Fibroblast of skin of right biceps (primary cell): ENCODE data around the gene RIPK1.
"Not testable (repeated sequence)": the region's sequence is repeated elsewhere in the genome, so short reads cannot be mapped to it uniquely, and the experiment has no call there.

Experiments
- DNase-seq: peaks from one replicate; pipeline ENCODE4 v3.0.0-alpha.2; 2013

Gene RIPK1

DNA sequence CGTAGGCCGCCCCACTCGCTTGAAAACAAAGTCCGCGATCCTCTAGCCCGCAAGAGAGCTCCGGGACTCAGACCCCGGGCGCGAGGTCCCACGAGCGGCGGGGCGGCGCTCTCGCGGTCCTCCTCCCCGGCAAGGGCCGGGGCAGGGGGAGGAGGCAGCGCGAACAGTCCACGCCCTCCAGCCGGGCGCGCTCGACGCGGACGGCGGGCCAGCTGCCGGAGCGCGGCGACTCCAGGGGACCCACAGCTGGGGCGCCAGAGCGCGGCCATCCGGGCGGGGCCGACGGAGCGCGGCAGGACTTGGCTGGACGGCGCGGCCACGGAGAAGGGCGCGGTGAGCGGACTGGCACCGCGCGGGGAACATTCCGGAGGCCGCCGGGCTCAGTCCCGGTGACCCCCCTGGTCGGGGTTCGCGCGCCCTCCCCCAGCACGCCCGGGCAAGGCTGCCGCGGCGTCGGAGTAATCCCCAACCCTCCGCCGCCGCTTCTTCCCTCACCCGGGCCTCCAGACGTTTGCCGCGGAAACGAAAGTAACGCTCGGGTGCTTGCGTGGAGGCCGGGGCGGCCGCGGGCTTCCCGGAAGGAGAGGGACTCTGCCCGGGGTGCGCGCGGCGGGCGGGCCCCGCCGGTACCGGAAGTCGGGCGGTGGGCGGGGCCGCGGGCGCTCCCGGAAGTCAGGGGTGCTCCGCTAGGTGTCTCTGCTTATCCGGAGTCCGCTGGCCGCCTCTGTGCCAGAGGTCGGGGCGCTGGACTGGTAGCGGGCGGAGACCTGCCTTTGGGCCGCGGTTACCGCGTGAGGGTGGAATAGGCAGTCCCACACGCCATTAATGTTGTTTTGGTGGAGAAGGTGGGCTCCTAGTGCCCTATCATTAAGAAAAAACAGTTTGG, at the start of gene RIPK1:
Gene RIPK1, plus strand, starts transcription at position 166 of the 886 bp plus-strand sequence. CDS start 8,330 bp downstream, outside the sequence.
- DNase-seq = peak; percentile 90

DNA sequence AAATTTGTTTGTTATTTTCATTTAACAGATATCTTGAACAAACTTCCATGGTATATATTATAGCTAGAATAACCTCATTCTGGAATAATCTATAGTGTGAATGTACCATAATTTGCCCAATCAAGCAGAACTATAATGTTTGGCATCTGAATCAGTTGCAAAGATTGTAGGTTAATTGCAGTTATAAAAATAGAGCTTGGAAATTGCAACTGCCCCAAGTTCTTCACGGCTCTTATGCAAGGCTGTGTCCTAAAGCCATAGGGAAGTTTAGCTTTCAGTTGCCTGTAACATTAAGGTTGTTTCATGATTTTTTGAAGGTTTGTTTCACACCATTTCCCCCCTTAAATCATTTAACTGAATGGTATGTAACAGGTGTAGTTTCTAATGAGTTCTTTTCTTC, 49.2 kb upstream of the RIPK1 start:
- no peak for DNase-seq

DNA sequence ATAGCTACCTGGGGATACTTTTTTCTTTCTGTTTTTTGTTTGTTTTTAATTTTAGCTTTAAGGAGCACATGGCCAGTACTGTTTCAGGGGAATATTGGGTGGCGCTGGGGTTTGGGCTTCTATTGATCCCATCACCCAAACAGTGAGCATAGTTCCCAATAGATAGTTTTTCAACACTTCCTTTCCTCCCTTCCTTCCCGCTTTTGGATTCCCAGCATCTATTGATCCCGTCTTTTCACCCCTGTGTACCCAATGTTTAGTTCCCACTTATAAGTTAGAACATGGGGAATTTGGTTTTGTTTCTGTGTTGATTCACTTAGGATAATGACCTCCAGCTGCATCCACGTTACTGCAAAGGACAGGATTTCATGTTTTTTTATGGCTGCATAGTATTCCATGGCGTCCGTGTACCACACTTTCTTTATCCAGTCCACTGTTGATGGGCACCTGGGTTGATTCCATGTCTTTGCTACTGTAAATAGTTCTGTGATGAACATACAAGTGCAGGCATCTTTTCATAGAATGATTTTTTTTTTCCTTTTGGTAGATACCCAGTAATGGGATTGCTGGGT, 48.5 kb upstream of the RIPK1 start:
- no peak for DNase-seq

DNA sequence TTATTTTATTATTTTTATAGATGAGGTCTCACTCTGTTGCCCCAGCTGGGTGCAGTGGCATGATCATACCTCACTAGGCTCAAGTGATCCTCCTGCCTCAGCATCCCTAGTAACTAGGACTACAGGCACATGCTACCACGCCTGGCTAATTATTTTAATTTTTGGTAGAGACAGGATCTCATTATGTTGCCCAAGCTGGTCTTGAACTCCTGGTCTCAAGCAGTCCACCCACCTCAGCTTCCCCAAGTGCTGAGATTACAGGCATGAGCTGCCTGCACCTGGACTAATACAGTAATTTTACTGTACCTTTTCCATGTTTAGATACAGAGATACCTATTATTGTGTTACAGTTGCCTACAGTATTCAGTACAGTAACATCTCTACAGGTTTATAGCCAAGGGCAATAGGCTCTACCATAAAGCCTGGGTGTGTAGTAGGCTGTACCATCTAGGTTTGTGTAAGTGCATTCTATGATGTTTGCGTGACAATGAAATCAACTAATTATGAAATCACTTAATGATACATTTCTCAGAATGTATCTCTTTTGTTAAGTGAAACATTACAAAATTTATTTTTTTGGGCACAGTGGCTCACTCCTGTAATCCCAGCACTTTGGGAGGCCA, 47.2 kb upstream of the RIPK1 start:
- DNase-seq = not testable (repeated sequence)

DNA sequence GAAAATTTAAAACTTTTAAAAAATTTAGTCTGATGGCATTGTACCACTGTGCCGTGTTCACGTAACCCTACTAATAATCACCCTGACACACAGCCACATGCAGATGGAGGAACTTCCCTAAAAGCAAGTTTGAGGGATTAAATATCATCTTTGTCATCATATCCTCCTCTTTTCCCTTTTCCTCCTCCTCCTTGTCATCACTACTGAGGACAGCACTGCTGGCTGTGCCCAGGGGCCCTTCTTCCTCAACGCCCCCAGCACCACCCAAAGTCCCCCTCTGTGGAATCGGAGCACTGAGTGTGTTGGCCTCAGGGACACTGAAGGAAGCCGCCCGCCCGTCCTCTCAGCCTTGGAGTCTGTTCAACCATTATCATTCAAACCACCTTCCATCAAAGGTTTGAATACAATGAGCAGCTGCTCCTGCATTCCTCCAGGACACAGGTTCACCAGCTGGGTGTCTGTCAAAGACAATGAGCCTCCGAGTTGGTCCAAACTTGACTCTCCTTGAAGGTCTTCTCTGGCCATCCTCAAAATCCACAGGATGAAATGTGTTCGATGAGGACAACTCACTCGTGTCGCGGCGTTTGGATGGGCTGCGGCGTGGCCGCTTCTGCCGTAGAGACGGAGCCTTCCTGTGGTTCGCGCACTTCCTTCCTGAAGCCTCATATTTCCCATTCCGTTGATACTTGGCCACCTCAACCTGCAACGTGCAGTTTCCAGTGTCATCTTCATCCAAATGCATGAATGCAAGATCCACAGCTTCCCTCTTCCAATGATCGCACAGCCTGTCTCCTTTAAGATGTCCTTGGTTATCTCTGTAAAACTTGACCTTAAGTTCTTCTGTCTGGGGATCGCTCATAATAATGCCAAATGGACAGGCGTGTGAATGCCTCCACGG, 45.3 kb upstream of the RIPK1 start:
- peak; percentile 6 for DNase-seq

DNA sequence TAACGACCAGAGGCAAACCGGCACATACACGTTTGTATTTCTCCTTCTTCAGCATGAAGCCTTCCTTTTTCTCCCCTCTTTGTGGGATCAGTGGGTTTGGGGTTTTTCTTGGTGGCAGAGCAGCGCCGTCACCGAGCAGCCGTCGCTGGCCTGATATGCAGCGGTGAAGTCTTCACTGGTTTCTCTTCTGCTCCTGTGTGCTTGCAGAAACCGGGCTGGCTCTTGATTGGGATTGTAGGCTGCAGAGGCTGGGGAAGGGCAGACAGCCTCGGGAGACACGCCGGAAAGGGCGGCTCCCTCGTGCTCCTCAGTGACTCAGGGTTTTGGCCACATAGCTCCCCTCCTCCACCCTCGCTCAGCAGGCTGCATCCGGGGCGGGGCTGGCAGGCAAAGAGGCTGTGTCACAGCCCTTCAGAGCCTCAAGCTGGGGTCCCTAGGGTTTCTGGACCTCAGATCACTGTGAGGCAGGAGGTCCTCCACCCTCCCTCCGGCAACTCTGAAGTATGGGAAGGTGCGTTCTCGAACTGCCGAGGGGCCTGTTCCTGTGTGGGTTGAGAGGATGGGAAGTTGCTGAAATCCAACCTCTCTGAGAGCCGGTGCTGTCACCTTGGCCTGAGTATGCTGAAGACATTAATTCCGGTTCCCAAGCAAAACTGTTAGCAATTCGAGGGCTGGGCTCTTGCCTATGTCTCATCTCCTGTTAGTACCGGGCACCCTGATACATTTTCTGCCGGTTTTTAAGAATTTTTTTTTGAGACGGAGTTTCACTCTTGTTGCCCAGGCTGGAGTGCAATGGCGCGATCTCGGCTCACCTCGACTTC, 44.4 kb upstream of the RIPK1 start:
- peak; percentile 96 for DNase-seq

DNA sequence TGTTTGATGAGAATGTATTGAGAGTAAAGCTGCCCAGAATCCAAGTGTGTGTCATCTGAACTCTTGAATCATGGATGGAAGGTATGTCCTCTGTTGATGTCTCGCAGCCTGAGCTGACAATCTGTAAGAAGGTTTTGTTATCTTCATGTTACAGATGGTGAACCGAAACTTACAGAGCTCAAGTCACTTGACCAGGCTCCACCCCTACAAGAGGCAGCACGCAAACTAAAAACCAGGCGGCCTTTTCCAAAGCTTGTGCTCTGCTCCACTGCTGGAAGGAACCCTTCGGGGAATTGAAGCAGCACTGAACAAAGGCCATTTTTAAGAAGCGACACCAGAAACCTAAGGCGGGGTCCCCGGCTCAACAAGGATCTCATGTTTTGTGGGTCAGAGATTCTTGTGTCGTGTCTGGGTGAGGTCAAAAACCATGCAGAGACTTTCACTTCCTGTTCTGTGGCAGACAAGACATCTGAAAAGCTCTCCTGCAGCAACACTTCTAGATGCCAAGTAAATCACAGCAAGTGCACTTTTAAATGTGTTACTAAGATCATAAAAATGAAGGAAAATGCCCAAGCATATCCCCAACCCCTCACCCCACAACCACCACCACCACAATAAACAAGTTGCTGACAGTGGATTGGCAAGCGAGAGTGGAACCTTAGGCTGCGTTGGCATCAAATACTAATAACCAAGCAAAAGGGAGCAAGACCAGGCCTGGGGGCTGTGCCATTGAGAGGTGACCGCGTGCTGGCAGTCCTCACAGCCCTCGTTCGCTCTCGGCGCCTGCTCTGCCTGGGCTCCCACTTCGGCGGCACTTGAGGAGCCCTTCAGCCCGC, 41.3 kb upstream of the RIPK1 start:
- DNase-seq = peak; percentile 67

DNA sequence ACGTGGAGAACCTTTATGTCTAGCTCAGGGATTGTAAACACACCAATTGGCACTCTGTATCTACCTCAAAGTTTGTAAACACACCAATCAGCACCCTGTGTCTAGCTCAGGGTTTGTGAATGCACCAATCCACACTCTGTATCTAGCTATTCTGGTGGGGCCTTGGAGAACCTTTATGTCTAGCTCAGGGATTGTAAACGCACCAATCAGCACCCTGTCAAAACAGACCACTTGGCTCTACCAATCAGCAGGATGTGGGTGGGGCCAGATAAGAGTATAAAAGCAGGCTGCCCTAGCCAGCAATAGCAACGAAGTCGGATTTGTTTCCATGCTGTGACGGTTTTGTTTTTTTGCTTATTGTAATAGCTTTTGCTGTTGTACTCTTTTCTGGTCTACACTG, 40.1 kb upstream of the RIPK1 start:
- DNase-seq = not testable (repeated sequence)

DNA sequence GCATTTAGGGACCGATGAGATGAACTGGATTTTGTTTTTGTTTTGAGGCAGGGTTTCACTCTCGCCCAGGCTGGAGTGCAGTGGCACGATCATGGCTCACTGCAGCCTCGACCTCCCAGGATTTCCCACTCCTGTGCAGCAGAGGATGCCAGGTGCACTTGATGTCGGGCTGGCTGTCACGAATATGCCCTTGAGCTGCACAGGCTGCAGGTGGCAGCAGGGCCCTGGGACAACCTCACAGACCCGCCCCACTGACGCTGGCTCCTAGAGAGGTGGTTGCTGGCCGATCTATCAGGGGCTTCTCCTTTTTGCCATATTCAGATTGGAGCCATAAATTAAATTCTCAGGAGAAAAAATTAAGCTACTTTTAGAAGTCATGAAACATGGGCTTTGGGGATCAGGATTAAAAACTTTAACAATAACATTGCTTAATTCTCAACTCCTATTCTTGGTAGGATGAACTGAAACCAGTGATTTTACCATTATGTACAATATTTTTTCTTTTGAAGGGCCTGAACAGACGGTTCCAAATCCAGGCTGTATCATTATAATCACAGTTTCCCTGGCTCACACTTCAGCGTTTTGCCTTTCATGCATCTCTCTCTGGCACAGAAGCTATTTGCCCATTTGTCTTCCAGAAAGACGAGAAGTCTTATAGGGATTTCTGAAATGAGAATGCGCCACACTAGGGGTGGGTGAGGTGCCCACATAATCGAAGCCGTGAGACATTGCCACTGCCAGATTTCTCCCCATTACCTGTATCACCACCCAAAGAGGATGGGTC, 36.2 kb upstream of the RIPK1 start:
- DNase-seq = no peak

DNA sequence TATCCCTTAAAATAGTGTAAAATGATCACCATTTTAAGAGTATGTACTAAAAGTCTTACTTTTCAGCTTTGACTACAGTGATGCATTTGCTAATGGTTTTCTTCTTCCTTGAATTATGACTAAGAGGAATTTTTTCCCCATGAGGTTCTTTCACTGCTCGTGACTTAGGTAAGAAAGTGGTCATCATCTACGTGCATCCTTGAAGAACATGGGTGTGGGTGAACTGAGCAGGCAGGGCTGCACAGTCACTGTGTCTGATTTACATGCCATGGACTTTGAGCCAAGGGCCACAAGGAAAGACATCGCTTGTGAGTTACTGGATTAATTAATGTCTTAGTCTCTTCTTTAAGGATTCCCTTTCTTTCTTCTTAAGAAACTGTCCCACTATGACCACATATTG, 35.3 kb upstream of the RIPK1 start:
- peak; percentile 69 for DNase-seq

DNA sequence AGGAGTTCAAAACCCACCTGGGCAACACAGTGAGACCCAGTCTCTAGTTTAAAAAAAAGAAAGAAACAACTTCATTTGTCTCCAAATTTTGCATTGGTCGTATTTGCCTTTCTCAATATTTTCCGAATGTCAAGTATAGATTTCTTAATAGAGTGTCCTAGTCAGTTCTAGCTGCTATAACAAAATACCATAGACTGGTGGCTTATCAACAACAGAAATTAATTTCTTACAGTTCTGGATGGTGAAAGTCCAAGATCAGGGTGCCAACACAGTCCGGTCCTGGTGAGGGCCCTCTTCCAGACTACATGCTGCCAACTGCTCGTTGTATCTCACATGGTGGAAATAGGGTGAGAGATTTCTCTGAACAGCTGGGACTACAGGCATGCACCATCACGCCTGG, 34.6 kb upstream of the RIPK1 start:
- DNase-seq = no peak

DNA sequence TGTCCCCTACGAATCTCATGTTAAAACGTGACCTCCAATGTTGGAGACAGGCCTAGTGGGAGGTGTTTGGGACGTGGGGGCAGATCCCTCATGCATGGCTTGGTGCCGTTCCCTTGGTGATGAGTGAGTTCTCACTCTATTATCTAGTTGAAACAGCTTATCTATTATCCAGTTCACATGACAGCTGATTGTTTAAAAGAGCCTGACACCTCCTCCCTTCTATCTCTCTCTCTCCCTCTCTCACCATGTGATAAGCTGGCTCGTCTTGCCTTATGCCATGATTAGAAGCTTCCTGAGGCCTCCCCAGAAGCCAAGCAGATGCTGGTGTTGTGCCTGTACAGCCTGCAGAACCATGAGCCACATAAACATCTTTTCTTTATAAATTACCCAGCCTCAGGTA, 32.9 kb upstream of the RIPK1 start:
- no peak for DNase-seq

DNA sequence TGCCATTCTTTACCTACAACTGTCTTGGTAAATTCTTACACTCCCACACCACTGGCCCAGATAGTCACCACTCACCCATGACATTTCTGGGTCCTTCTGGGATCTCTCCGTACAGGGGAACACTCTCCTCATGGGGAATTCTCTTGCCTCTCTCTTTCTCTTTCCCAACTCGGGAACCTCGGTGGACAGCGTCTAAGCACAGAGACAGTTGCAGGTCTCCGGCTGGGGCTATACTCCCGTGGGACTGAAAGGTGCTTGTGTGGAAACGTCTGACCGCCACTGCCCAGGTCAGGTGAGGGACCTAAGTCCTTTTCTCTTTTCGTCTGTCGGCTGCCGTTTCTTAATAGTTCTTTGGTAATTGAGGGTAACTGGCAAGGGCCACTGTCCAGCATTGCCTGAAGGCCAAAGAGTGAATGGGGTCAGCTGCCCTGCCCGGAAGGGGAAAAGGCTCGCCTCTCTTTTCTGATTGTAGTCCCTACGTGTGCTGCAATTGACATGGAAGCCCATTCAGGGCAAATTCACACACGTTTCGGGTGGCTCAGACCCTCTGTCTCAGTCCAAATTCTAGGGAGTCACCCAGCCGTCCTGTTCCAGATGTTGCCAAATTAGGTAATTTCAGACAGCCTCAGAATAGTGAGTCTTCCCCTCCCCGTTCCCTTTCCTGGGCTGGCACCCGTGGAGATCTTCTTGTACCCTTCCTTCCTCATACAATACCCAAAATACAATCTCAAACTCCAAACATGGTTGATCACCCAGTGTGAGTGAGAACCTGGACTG, 31.2 kb upstream of the RIPK1 start:
- no peak for DNase-seq

DNA sequence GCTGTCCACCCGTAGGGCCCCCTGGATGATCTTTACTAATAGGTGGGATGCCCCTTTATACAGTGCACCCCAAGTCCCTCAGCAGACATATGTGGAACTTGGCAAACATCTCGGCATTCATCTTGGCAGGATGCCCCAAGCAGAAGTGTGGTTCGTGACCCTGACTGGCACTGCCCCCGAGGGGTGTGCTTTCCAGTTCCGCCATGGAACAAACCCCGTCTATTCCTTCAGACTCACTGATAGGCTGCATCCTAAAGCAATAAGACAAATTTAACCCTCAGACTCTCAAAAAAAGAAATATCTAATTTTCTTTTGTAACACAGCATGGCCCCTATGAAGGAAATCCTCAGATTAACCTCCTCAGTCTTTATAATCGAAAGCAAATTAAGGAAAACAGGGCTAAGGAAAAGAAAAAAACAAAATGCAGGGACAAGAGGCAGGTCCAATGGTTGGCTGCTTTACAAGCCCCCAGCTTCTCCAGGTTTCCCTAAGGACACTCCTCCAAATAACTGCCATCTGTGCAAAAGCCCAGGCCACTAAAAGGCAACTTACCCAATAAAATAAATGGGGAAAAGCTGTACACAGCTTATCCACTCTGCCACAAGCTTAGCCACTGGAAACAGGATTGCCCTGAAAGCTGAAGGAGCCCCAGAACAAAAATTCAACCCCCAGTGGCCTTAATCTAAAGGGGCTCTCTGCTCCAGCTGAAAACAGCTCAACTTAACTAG, 30.5 kb upstream of the RIPK1 start:
- DNase-seq = no peak

DNA sequence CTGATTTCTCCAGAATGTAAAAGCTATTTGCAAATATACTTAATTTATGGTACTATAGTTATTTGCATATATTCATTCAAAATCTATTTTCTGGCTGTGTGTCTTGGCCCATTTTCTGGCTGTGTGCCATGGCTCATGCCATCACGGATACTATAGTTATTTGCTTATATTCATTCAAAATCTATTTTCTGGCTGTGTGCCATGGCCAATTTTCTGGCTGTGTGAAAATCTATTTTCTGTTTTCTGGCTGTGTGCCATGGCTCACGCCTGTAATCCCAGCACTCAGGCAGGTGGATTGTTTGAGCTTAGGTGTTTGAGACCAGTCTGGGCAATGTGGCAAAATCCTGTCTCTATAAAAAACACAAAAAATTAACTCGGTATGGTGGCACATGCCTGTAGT, 28.9 kb upstream of the RIPK1 start:
- DNase-seq = no peak

DNA sequence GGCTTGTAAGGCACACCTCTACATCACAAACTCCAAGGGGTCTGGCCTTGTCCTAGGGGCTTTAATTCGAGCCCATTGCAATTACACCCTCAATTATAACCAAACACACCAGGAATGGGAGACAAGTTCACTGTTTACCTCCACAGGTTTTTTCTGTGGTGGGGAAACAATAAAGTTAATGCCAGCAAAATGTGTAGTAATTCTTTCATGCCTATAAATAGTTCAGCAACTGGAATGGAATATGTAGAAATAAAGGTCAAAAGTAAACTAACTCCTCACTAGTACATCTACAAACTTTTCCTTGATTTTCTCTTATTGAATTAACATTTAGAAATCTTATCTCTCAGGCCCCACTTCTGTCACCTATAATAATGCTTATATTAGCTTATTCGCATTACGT, 27.1 kb upstream of the RIPK1 start:
- DNase-seq = no peak

DNA sequence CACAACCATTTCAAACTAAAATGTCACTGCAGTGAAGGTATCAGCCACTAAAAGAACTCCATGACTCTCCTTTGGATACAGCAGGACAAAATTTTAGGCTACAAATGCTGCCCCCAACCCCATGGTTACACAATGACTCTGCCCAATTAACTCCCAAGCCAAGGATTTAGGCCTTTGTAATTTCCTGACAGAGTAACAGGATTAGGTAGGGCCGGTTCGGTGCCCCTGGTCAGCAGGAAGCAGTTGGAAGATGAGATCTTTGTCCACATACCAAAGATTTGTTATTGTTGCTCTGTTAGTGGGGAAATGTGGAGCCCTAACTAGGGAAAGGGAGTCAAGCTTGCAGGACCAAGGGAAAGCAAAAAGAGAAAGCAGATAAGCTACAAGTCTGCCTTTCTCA, 26.7 kb upstream of the RIPK1 start:
- no peak for DNase-seq

DNA sequence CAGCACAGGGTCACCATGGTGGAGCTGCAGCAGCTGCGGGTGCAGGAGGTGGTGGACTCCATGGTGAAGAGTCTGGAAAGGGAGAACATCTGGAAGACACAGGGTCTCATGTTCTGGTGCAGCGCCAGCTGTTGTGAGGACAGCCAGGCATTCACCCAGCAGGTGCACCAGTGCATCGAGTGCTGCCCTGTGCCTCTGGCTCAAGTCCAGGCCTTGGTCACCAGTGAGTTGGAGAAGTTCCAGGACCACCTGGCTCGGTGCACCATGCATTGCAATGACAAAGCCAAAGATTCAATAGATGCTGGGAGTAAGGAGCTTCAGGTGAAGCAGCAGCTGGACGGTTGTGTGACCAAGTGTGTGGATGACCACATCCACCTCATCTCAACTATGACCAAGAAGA, 22.9 kb upstream of the RIPK1 start:
- DNase-seq = no peak

DNA sequence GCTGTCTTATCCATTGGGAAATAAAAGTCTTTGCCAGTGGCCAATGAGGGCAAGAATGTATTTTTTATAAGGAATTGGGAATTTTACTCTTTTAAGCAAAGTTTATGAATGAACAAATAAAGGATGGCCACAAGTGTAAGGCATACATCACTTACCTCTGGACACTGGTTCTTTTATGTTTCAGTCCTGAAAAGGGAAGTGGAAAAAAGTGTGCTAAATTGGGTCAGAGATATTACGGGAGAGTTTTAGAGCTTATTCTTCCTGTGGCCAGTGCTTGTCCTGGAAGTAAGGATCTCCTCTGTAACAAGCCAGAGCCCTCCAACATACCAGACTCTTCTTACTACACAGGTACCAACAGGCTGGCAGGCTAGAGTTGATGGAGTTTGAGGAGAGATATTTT, 22.5 kb upstream of the RIPK1 start:
- DNase-seq = no peak
